ENCODE results near the gene PSMD12.
"Not testable (repeated sequence)": the region's sequence is repeated elsewhere in the genome, so short reads cannot be mapped to it uniquely, and the experiment has no call there.

PSMD12 gene

DNA sequence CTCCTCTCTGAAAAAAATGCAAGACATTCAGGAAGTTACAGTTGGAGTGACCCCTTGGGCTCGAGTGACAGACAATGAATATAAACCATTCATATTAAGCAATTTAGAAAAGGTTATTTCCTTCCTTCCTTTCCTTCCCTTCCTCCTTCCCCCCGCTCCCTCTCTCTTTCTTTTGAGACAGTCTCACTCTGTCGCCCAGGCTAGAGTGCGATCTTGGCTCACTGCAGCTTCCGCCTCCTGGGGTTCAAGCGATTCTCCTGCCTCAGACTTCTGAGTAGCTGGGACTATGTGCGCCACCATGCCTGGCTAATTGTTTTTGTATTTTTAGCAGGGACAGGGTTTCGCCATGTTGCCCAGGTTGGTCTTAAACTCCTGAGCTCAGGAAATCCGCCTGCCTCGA, 13.2 kb downstream of the PSMD12 start:
- DNase-seq, result no peak

DNA sequence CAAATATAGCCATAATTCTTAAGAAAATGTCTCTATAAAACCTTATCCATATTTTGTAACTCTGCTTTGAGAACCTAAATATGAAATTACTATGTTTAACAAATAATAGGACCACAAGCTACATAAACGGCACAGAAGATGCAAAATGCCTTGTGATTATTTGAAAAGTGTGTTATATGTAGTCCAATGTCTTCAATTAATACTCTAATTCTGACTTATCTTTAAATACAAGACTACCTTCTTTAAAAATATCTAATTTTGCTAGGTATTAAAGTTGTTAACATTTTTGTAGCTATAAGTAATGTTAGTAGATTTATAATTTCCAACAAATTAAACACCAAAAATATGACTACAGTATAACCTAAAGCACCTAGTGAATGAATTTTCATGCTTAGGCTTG, 17.0 kb downstream of the PSMD12 start:
- DNase-seq, result no peak

DNA sequence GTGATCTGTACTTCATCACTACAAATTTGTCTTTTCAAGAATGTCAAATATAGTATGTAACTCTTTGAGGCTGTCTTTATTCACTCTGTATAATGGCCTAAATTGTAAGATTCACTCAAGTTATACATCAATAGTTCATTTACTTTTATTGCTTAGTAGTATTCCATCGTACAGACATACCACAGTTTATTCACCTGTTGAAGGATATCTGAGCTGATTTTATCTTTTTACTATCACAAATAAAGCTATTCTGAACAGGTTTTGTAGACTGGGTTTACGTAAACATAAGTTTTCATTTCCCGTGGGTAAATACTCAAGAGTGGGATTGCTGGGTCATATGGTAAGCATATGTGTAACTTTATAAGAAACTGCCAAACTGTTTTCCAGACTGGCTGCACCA, 18.6 kb downstream of the PSMD12 start:
- DNase-seq, result no peak

DNA sequence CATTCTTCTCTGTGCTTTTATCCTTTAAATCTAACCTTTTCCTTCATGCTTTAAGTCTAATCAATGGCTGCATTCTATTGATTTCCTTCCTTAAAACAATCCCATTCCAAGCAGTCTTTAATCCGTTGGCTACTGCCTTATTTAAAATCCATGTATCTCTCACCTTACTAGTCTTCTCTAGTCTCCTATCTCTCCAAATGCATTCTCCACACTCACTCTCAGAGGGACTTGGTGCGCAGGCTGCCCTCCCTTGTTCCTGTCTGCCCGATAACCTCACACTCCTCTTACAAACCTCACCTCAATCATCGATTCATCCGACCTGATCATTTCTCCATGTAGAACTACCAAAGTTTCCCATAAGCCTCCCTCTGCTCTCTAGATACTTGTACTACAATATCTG, 23.1 kb downstream of the PSMD12 start:
- DNase-seq, result no peak

DNA sequence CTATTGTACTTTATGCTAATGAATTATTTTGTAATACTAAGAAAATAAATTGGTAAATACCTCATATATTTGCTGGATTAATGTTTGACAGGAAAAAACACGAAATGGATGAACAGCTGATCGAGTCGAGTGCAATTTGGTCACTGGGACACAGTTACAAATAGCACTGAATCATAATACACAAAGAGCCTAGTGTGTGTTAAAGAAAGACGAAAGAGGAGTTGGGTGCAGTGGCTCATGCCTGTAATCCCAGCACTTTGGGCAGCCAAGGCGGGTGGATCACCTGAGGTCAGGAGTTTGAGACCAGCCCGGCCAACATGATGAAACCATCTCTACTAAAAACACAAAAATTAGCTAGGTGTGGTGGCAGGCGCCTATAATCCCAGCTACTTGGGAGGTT, 28.0 kb downstream of the PSMD12 start:
- DNase-seq, result not testable (repeated sequence)

DNA sequence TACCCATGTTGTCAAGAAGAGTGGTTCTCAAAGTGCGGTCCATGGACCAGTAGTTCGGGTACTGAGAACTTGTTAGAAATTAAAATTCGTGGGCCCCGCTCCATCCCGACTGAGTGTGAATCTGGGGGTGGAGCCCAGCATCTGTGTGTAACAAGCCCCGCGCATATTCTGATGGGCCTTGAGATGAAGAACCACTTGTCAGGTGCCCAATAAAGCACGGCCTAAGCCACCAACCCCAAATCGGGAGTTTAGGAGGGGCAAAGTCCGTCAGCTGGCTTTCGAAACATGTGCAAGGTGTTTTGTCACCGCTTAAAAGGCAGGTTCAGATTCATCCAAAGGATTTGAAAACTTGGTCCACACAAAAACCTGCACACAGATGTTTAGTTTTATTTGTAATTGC, 29.5 kb downstream of the PSMD12 start:
- DNase-seq, result no peak

DNA sequence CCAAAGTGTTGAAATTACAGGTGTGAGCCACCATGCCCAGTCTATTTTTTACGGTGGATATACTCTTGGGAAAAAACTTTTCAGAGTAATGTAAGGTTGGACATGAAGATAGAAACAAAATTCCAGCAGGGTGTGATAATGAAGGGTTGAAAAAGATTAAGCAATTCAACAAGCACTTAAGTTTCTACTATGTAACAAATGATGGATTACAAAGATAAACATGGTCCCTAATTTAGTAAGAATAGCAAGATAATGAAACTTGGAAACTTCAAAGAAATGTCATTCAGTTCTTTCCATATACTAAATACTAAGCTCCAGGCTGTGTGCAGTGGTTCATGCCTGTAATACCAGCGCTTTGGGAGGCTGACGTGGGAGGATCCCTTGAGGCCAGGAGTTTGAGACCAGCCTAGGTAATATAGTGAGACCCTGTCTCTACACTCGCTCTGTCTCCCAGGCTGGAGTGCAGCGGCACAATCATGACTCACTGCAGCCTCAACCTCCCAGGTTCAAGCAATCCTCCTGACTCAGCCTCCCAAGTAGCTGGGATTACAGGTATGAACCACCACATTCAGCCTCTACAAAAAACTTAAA, 31.0 kb downstream of the PSMD12 start:
- DNase-seq, result no peak

DNA sequence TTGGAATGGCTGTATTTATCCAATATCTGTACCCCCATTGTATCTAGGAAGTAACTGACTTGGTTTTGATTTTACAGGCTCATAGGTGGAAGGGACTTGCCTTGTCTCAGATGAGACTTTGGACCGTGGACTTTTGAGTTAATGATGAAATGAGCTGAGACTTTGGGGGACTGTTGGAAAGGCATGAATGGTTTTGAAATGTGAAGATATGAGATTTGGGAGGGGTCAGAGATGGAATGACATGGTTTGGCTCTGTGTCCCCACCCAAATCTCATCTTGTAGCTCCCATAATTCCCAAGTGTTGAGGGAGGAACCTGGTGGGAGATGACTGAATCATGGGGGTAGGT, 34.2 kb downstream of the PSMD12 start:
- not testable (repeated sequence) for DNase-seq

DNA sequence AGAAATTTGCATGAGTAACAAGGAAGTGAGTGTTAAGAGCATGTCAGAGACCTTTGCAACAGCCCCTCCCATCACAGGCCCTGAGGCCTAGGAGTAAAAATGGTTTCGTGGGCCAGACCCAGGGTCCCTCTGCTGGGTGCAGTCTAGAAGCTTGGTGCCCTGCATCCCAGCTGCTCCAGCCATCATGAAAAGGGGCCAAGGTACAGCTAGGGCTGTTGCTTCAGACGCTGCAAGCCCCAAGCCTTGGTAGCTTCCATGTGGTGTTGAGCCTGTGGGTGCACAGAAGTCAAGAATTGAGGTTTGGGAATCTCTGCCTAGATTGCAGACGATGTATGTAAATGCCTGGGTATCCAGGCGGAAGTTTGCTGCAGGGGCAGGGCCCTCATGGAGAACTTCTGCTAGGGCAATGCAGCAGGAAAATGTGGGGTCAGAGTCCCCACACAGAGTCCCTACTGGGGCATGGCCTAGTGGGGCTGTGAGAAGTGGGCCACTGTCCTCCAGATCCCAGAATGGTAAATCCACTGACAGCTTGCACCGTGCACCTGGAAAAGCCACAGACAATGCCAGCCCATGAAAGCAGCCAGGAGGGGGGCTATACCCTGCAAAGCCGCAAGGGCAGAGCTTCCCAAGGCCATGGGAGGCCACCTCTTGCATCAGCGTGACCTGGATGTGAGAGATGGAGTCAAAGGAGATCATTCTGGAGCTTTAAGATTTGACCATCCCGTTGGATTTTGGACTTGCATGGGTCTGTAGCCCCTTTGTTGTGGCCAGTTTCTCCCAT, 34.8 kb downstream of the PSMD12 start:
- not testable (repeated sequence) for DNase-seq

DNA sequence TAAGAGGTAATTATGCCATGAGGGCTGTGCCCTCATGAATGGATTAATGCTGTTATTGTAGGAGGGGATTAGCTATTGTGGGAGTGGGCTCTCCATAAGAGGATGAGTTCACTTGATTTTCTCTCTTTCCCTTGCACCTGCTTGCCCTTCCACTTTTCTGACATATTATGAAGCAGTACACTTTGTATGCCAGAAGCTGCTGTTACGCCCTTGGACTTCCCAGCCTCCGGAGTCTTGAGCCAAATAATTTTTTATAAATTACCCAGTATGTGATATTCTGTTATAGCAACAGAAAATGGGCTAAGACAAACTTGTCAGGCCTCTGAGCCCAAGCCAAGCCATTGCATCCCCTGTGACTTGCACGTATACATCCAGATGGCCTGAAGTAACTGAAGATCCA, 38.4 kb downstream of the PSMD12 start:
- DNase-seq, result no peak

DNA sequence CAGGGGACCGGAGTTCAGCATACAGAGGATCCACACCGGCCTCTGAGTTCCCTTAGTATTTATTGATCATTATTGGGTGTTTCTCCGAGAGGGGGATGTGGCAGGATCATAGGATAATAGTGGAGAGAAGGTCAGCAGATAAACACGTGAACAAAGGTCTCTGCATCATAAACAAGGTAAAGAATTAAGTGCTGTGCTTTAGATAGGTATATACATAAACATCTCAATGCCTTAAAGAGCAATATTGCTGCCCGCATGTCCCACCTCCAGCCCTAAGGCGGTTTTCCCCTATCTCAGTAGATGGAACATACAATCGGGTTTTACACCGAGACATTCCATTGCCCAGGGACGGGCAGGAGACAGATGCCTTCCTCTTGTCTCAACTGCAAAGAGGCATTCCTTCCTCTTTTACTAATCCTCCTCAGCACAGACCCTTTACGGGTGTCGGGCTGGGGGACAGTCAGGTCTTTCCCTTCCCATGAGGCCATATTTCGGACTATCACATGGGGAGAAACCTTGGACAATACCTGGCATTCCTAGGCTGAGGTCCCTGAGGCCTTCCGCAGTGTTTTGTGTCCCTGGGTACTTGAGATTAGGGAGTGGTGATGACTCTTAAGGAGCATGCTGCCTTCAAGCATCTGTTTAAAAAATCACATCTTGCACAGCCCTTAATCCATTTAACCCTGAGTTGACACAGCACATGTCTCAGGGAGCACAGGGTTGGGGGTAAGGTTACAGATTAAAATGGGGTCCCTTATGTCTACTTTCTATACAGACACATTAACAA, 39.2 kb downstream of the PSMD12 start:
- not testable (repeated sequence) for DNase-seq

DNA sequence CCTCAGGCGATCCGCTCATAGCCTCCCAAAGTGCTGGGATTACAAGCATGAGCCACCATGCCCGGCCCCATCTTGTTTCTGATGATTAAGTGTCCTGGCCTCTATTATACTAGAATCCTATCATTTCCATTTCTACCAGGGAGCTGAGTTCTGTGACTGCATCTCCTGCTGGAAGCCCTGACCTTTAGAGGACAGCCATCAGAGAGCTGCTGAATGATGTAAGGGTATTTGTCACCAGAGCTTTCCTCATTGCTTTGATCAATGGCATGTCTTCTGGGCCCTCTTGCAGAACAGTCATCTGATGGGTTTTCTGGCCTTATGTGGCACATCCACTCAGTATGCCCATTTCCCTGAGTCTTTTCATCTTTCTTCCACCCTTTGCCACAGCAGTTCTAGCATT, 39.9 kb downstream of the PSMD12 start:
- no peak for DNase-seq

DNA sequence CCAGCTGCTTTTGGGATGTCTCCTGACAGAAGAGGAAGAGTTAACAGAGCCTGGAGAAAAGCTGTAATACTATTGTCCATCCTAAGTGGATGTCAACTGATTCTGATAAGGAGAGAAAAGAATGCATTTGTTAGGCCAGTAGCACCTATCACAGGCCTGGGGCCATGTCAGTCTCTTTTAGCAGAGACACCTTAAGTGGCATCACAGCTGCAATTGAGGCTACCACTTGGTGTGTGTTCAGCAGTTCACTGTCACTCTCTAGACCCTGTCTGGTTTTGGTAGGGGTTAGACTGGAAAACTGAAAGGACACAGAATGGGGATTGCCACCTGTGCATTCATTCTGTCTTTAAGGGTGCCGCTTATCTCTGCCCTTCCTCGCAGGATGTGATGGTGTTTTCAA, 42.0 kb downstream of the PSMD12 start:
- DNase-seq, result no peak

DNA sequence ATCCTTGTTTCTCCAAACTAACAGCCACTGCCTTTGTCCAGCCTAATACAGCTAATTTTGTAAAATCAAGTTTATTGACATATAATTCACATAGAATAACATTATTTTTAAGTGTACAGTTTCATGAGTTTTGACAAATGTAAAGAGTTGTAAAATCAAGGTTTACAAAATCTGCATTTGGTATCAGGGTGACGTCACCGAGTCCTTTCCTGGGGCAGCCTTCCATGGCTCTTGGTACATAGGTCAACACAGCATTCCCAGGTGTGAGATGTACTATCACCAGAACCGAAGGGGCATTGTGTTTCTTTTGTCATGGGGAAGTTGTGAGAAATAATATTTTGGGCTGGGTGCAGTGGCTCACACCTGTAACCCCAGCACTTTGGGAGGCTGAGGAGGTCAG, 42.9 kb downstream of the PSMD12 start:
- no peak for DNase-seq

DNA sequence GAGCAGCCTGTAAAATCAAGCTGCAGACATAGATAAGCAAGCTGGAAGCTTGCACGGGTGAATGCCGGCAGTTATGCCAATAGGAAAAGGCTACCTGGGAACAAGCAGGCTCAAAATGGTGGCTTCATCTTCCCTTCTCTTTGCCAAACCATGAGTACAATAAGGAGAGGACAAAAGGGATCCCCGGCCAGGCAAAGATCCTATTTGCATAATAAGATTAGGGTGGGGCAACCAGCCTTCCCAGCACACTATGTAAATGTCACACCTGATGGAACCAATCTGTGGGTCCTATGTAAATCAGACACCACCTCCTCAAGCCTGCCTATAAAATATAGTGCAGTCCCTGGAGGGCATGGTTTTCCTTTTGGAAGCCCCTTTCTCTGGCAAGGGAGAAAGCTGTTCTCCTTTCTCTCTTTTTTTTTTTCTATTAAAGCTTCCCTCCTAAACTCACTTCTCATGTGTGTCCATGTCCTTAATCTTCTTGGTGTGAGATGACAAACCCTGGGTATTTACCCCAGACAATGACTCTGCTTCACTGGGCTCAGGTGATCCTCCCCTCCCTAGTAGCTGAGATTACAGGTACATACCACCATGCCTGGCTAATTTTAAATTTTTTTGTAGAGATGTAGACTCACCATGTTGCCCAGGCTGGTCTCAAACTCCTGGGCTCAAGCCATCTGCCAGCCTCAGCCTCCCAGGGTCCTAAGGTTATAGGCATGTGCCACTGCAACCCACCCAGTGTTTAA, 44.2 kb downstream of the PSMD12 start:
- no peak for DNase-seq

DNA sequence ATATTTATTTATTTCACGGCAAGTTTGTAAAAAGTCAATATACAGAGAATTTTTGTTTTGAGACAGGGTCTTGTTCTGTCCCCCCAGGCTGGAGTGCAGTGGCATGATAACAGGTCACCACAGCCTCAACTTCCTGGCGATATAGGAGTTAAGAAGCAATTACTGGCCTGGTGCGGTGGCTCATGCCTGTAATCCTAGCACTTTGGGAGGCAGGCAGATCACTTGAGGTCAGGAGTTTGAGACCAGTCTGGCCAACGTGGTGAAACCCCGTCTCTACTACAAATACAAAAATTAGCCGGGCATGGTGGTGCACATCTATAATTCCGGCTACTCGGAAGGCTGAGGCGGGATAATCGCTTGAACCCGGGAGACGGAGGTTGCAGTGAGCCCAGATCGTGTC, 44.9 kb downstream of the PSMD12 start:
- DNase-seq, result not testable (repeated sequence)

DNA sequence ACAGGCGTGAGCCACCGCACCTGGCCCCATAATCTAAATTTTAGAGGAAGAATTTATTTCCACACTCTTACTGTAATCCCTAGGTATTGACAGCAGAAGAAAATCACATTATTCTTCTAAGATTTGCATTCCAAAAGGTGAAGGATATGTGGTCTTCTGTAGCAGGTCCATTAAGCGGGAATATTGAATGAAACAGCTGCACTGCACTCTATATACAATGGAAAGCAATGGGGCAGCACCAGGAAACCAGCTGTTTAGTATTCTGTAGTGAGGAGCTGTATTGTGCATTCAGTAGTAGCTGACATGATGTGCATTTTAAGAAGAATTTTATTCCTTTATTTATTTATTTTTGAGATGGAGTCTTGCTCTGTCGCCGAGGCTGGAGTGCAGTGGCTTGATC, 49.6 kb downstream of the PSMD12 start:
- no peak for DNase-seq

DNA sequence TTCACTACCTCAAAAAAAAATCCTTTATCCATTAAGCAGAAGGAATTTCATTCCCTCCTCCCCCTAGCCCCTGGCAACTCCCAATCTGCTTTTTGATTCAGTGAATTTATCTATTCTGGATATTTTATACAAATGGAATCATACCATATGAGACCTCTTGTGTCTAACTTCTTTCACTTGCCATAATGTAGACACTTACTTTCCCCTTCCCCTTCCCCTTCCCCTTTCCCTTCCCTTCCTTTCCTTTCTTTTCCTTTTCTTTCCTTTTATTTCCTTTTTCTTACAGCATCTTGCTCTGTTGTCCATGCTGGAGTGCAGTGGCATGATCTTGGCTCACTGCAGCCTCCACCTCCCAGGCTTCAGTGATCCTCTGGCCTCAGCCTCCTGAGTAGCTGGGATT, 50.5 kb downstream of the PSMD12 start:
- no peak for DNase-seq

DNA sequence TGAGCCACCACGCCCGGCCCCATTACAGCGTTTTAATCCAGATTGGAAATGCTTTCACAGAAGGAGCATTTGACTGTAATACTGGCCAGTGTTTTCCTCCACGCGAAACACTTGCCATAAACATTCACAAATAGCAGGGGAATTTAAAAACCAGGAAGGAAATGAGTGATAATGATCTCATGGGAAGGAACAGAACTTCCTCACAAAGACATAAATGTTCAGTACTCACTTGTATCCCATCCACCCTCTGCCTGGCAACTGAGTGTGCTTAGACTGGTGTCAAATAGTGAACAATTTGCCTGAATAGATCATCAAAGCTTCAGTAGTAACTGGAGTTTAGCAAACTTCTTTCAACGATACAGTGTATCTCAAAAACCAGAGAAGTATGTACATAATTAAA, 54.1 kb downstream of the PSMD12 start:
- DNase-seq, result no peak

DNA sequence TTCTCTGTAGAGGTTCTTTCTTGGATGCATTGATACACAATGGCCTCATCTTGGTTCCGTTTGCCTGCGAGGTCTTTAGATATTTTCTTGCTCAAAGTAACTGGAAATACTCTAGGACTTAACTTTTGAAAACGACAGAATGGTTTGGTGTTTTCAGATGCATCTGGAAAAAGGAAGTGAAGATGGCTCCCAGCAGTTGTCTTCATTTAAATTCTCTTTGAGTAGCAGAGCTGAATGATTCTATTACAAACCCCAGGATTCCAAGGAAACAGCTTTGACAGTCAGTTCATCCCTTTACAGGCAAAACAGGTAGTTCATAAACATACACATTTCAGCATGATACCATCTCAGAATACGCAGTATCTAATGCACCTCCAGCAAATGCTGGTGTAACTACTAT, 54.8 kb downstream of the PSMD12 start:
- no peak for DNase-seq

DNA sequence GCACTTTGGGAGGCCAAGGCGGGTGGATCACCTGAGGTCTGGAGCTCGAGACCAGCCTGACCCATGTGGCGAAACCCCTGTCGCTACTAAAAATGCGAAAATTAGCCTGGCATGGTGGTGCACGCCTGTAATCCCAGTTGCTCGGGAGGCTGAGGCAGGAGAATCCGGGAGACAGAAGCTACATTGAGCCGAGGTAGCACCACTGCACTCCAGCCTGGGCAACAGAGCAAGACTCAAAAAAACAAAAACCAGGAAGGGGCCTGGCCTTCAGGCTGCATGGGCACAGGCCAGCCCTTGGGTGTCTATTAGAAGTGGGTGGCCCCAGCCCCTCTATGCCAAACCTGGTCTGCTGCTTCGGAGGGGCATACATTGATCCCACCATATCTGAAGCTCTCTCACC, 56.0 kb downstream of the PSMD12 start:
- no peak for DNase-seq

DNA sequence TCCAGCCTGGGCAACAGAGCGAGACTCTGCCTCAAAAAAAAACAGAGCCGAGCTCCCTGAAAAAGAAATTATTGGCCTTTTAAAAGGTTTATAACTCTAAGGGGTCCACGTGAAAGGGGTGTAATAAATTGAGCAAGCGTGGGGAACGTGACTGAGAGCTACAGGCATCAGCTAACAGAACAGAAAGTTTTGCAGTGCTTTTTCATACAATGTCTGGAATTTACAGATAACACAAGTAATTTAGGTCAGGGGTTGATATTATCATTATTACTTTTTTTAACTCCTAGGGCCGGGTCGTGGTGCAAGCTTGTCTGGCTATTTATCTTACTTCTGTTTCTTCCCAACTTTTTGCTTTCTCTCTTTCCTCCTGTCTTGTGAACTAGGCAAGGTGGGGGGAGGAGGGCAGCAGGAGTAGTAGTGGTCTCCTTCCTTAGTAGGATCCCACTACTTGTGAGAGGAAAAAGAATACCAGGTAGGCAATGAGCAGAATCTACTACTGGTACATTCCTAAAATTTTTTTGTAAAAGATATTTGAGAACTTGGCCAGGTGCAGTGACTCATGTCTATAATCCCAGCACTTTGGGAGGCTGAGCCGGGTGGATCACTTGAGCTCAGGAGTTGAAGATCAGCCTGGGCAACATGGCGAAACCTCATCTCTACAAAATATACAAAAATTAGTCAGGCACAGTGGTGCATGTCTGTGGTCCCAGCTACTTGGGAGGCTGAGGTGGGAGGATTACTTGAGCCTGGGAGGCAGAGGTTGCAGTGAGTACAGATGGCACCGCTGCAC, 60.7 kb downstream of the PSMD12 start:
- DNase-seq, result not testable (repeated sequence)
